GM06990 (cell line): ENCODE data around the gene DGAT2.

ENCODE experiments used
- DNase-seq: peaks from one replicate; pipeline ENCODE4 v3.0.0-alpha.2; 2011; ENCODE audit not compliant: insufficient read length; ENCODE audit errors: extremely low read depth
- H3K27me3 ChIP-seq: replicated peaks from 2 replicates; pipeline ENCODE4 v1.6.0; 2011; ENCODE audit warnings: low read length; ENCODE audit not compliant: control insufficient read depth, insufficient read depth
- H3K36me3 ChIP-seq: 2 replicates; pipeline ENCODE4 v1.5.1; 2011; ENCODE audit warnings: low read length; ENCODE audit not compliant: control insufficient read depth, insufficient read depth
- H3K4me3 ChIP-seq: replicated peaks from 2 replicates; pipeline ENCODE4 v1.5.1; 2011; ENCODE audit warnings: low read depth, mild to moderate bottlenecking, control low read depth, low read length
- TF ChIP-seq, protein P1 (sequence below): IDR thresholded peaks from 2 replicates; pipeline ENCODE4 v1.5.1; 2011; ENCODE audit warnings: low read length, control low read depth, mild to moderate bottlenecking, inconsistent platforms; ENCODE audit not compliant: insufficient read depth, poor library complexity, severe bottlenecking

DGAT2 gene

DNA sequence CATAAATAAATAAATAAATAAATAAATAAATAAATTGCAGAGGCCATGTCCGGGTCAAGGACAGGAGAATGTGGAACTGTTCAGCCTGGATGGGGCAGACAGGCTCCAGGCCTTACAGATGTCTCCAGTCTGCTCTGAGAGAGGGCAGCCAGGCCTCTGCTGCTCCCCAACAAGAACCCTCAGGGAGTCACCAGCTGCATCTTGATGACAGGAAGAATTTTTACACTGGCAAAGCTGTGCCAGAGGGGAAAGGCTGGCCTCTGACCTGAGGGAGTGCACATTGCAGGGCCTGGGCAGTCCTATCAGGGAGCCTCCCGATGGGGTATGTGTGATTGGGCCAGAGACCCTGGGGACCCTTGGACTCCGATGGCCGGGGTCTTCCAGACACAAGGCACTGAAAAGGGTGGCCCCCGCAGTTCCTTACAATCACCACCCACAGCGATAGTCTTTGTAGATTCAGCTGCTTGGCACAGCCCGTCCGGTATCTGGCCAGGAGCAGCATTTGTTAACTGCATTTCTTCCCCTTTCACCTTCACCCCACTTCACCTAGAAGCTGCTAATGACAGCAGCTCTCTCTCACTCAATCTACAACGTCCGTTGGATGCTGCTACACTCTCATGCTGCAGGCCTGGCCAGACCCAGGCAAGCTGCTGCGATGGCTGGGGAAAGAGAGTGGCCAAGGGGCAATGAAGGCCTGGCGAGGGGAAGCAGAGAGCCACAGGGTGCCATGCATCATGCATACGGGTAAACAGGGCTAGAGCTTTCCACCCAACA is 42.8 kb upstream of the DGAT2 start:
- no peak for DNase-seq
- no peaks in the 10 kb centered on the region for H3K27me3 ChIP-seq
- no peaks in the 10 kb centered on the region for H3K36me3 ChIP-seq
- TF ChIP-seq, protein P1, sequence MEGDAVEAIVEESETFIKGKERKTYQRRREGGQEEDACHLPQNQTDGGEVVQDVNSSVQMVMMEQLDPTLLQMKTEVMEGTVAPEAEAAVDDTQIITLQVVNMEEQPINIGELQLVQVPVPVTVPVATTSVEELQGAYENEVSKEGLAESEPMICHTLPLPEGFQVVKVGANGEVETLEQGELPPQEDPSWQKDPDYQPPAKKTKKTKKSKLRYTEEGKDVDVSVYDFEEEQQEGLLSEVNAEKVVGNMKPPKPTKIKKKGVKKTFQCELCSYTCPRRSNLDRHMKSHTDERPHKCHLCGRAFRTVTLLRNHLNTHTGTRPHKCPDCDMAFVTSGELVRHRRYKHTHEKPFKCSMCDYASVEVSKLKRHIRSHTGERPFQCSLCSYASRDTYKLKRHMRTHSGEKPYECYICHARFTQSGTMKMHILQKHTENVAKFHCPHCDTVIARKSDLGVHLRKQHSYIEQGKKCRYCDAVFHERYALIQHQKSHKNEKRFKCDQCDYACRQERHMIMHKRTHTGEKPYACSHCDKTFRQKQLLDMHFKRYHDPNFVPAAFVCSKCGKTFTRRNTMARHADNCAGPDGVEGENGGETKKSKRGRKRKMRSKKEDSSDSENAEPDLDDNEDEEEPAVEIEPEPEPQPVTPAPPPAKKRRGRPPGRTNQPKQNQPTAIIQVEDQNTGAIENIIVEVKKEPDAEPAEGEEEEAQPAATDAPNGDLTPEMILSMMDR = no peak
- H3K4me3 ChIP-seq = no peak overlapping the region

DNA sequence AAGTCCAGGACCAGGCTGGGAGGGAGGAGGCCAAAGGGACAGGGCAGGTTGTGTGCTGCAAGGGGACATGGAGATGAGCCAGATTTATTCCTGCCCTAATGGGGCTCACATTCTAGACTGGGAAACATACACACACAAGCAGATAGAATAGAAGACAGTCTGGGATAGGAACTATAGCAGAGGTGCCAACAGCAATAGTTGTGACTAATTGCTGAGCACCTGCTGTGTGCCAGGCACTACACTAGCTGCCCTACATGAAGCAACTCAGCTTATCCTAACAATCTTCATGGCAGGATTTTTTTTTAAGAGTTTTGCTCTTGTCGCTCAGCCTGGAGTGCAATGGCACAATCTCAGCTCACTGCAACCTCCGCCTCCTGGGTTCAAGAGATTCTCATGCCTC is 39.6 kb upstream of the DGAT2 start:
- TF ChIP-seq, protein P1 = no peak
- Histone ChIP-seq H3K27me3 (no peaks in the 10 kb centered on the region; the same call in 1 of the 2 replicates), H3K36me3 (no peaks in the 10 kb centered on the region), H3K4me3 (no peak overlapping the region)
- no peak for DNase-seq

DNA sequence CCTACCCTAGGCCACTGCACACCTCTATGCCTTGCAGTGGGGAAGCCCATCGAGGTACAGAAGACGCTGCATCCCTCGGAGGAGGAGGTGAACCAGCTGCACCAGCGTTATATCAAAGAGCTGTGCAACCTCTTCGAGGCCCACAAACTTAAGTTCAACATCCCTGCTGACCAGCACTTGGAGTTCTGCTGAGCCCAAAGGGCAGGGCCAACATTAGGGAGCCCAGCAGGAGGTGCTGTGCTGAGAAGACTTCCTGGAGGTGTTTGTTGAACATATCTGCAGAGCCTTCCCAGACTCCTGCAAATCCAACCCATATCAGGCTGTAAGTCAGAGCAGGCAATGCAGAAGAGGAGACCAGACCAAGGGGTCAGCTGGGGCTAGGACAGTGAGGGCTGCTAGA is 37.5 kb upstream of the DGAT2 start:
- Histone ChIP-seq H3K36me3 (no peaks in the 10 kb centered on the region), H3K27me3 (no peaks in the 10 kb centered on the region; the same call in 1 of the 2 replicates), H3K4me3 (no peak overlapping the region)
- no peak for DNase-seq
- TF ChIP-seq, protein P1 = no peak

DNA sequence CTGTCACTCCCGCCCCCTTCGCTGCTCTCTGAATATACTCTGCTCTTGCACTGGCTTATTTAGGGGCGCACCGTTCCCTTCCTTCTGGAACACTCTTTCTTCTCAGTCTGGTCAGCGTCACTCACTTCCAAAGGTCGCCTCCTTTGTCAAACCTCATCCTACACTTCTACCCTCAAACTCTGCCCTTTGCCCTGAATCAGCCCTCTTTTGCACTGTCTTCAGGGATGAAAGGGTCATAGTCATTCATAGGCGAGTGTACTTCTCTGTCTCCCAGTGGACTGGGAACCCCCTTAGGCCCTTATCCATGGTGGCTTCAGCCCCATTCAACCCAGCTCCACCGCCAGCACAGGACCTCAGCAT is 35.5 kb upstream of the DGAT2 start:
- no peaks in the 10 kb centered on the region for H3K36me3 ChIP-seq
- TF ChIP-seq, protein P1 = no peak
- no peak for DNase-seq
- H3K27me3 ChIP-seq = no peaks in the 10 kb centered on the region; the same call in 1 of the 2 replicates
- H3K4me3 ChIP-seq = no peak overlapping the region

DNA sequence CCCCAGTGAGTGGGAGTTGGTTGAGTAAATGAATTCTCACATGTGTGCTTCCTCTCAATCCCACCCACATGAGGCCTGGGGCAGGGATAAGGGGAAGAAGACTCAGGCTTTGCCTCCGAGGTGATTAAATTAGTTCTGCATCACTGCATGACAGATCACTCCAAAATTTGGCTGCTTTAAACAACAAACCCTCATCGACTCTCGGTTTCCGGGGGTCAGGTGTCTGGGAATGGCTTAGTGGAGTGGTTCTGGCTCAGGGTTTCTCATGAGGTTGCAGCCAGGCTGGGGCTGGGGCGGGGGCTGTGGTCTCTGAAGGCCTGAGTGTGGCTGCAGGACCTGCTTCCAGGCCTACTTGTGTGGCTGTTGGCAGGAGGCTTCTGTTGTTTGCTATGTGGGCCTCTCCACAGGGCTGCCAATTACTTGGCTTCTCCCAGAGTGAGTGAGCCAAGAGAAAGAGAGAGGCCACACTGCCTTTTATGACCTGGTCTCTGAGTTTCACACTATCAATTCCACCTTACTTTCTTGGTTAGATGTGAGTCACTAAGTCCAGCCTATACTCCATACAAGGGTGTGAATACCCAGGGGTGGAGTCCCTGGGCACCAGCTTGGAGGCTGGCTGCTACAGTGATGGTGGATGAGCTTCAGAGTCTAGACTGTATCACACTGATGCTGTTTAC is 35.0 kb upstream of the DGAT2 start:
- Histone ChIP-seq H3K27me3 (no peaks in the 10 kb centered on the region; the same call in 1 of the 2 replicates), H3K36me3 (no peaks in the 10 kb centered on the region), H3K4me3 (no peak overlapping the region)
- TF ChIP-seq, protein P1 = no peak
- no peak for DNase-seq
